Left ventricle myocardium superior (tissue), 1 donor: ENCODE data around the gene TMEM86B. TPM values are rescaled to one million over a fixed set of nuclear protein-coding genes. Genes with fewer than 3 reads are reported as not detected.
A peak's percentile ranks its signal among the peaks of the same experiment; 100 is the strongest.
"Not testable (repeated sequence)": the region's sequence is repeated elsewhere in the genome, so short reads cannot be mapped to it uniquely, and the experiment has no call there.

Experiments used
- ATAC-seq: fragments of 200-7000 bp; cut with Tn5 transposase; one replicate; pipeline ENCODE4 v1.9.1; 2020; ENCODE audit warnings: mild to moderate bottlenecking, moderate library complexity
- DNase-seq: peaks from one replicate; pipeline ENCODE4 v3.0.0-alpha.2; 2020
- intact Hi-C: fragments of 100-400 bp; cut with micrococcal nuclease; formaldehyde crosslinking; loops from one replicate; pipeline ENCODE4 v1.11.0; 2022
- total RNA-seq: library from RNA; stranded (reverse); fragmentation: NEBNext Ultra II Directional; extraction: Animal tissue kit (Norgen Biotek cat#: 25700); gene quantifications from one replicate; pipeline ENCODE4 v1.2.1, GENCODE V29; 2021
- donor health status: DM: no; HTN: yes; CAD: no; lungs with severe emphysema.

TMEM86B gene
- total RNA-seq, 1 donor from 2014 or later: 1.9 TPM

GRCh38 chr19:55226273-55226672, 2.3 kb downstream of the TMEM86B start:
- DNase-seq (no peak), ATAC-seq (no peak)
- intact Hi-C loops: no loop called here

GRCh38 chr19:55225415-55225958, 3.1 kb downstream of the TMEM86B start:
- ATAC-seq: no peak
- DNase-seq: no peak

GRCh38 chr19:55224679-55225414, 3.7 kb downstream of the TMEM86B start:
- intact Hi-C loops: not testable (repeated sequence)

More at GRCh38 chr19:55225415-55225958, 3.1 kb downstream of the TMEM86B start:
- intact Hi-C loops: no loop called here

GRCh38 chr19:55224038-55224665, 4.4 kb downstream of the TMEM86B start:
- intact Hi-C loops: no loop called here
- ATAC-seq: no peak
- no peak for DNase-seq

More at GRCh38 chr19:55224679-55225414, 3.7 kb downstream of the TMEM86B start:
- ATAC-seq, DNase-seq: not testable (repeated sequence)

- intact Hi-C loops: no loop called here
- no peak for DNase-seq
- ATAC-seq: no peak
Measured at GRCh38 chr19:55223291-55224037, 5.1 kb downstream of the TMEM86B start.

GRCh38 chr19:55220525-55220924, 8.0 kb downstream of the TMEM86B start:
- intact Hi-C loops: no loop called here

GRCh38 chr19:55216461-55217198, 11.9 kb downstream of the TMEM86B start:
- ATAC-seq: peak; percentile 92
- intact Hi-C loops: no loop called here
- DNase-seq: peak; percentile 88

More at GRCh38 chr19:55220525-55220924, 8.0 kb downstream of the TMEM86B start:
- ATAC-seq: no peak
- no peak for DNase-seq

GRCh38 chr19:55213547-55213946, 15.0 kb downstream of the TMEM86B start:
- ATAC-seq: no peak
- intact Hi-C loops: no loop called here
- no peak for DNase-seq

GRCh38 chr19:55212447-55212846, 16.1 kb downstream of the TMEM86B start:
- DNase-seq: no peak
- no peak for ATAC-seq
- intact Hi-C loops: no loop called here

GRCh38 chr19:55209693-55210472, 18.7 kb downstream of the TMEM86B start:
- intact Hi-C loops: no loop called here
- ATAC-seq (peak; percentile 67), DNase-seq (no peak)

GRCh38 chr19:55208880-55209692, 19.5 kb downstream of the TMEM86B start, which contains the start of gene PTPRH:
Gene PTPRH, minus strand, starts transcription at chr19:55209501. Its CDS starts 68 bp downstream, at chr19:55209433.
- DNase-seq (no peak), ATAC-seq (no peak)
- intact Hi-C loops: no loop called here

GRCh38 chr19:55206664-55207500, 21.7 kb downstream of the TMEM86B start:
- intact Hi-C loops: no loop called here
- ATAC-seq (peak; percentile 96), DNase-seq (peak; percentile 85)

GRCh38 chr19:55202199-55202598, 26.4 kb downstream of the TMEM86B start:
- ATAC-seq, intact Hi-C loops, DNase-seq: not testable (repeated sequence)

GRCh38 chr19:55199620-55200204, 28.9 kb downstream of the TMEM86B start:
- ATAC-seq (no peak), DNase-seq (no peak)
- intact Hi-C loops: no loop called here

GRCh38 chr19:55198651-55199050, 29.9 kb downstream of the TMEM86B start:
- DNase-seq (no peak), ATAC-seq (no peak)
- intact Hi-C loops: no loop called here

- intact Hi-C loops: no loop called here
- DNase-seq (no peak), ATAC-seq (no peak)
Measured at GRCh38 chr19:55197528-55197927, 31.0 kb downstream of the TMEM86B start.
